OCI-LY1 (cell line): Measurements from ENCODE around the gene DOLPP1.

Experiments
- EZH2 ChIP-seq: fragments of 200-600 bp; sonication (generic), shearing (Covaris generic); IDR thresholded peaks from 2 replicates; pipeline ENCODE4 v1.8.0; 2017; ENCODE audit warnings: borderline replicate concordance, mixed run types, mild to moderate bottlenecking, antibody characterized with exemption, low read length, moderate library complexity, mixed read lengths
- TF ChIP-seq, protein P1 (sequence below): fragments of 200-600 bp; sonication (generic), shearing (Covaris generic); IDR thresholded peaks from 2 replicates; pipeline ENCODE4 v1.5.1; 2017; ENCODE audit warnings: mild to moderate bottlenecking, antibody characterized with exemption, low read length, moderate library complexity, mixed read lengths

DNA sequence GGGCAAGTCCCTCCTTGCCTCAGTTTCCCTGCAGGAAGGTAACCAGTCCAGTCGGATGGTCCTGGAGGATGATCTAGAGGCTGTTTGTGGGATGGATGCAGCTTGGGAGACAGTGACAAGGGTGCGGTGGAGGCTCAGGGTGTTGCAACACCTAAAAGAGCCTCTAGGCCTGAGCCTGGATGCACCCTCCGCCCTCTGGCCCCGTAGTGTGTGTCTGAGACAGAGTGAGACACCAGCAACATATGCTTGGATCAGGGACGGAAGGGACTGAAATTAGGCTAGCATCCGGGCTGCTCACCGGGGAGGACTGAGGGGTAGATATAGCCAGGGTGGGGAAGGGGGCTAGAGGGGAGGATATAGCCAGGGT is 28.6 kb downstream of the DOLPP1 start:
- TF ChIP-seq, protein P1, sequence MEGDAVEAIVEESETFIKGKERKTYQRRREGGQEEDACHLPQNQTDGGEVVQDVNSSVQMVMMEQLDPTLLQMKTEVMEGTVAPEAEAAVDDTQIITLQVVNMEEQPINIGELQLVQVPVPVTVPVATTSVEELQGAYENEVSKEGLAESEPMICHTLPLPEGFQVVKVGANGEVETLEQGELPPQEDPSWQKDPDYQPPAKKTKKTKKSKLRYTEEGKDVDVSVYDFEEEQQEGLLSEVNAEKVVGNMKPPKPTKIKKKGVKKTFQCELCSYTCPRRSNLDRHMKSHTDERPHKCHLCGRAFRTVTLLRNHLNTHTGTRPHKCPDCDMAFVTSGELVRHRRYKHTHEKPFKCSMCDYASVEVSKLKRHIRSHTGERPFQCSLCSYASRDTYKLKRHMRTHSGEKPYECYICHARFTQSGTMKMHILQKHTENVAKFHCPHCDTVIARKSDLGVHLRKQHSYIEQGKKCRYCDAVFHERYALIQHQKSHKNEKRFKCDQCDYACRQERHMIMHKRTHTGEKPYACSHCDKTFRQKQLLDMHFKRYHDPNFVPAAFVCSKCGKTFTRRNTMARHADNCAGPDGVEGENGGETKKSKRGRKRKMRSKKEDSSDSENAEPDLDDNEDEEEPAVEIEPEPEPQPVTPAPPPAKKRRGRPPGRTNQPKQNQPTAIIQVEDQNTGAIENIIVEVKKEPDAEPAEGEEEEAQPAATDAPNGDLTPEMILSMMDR, result no peak
- no peak for TF ChIP-seq EZH2
